NCI-H2227 (cell line): Measurements from ENCODE around the gene NCOA3.

ENCODE experiments used
- DNase-seq: peaks from one replicate; lab custom pipeline; 2025; ENCODE audit not compliant: unreplicated experiment; lab: John Stamatoyannopoulos, UW

Gene NCOA3

DNA sequence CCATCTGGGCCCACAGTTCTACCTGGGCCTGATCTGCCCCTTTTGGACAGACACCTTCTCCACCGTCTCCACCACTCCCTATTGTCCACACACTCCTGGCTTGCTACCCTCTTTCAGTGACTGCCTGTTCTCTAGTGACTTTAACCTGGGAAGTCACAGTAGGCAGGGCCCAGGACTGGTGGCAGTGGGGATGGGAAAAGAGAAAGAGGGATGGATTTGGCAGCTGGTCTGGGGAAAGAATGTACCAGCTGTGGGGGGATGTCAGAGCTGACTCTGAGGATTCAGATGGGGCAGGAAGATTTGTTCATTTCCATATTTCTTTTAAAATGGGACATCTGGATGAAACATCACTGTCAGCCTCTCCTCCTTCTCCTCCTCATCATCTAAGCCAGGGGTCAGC is 198.1 kb downstream of the NCOA3 start:
- DNase-seq, result no peak

DNA sequence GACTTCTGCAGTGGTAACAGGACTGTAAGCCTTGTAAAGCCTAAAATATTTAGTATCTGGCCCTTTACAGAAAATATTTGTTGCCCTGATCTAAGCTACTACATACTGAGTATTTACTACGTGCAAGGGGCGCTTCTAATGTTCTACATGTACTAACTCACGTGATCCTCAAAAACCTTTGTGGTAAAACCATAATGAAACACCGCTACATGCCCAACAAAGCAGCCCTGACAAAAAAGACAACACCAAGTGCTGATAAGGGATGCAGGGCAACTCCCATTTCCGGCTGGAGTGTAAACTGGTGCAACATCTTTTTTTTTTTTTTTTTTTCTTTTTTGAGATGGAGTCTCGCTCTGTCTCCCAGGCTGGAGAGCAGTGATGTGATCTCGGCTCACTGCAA is 198.6 kb downstream of the NCOA3 start:
- no peak for DNase-seq

- DNase-seq, result no peak
These were observed 199.9 kb downstream of the NCOA3 start for GRCh38 chr20:47701612-47702011.

DNA sequence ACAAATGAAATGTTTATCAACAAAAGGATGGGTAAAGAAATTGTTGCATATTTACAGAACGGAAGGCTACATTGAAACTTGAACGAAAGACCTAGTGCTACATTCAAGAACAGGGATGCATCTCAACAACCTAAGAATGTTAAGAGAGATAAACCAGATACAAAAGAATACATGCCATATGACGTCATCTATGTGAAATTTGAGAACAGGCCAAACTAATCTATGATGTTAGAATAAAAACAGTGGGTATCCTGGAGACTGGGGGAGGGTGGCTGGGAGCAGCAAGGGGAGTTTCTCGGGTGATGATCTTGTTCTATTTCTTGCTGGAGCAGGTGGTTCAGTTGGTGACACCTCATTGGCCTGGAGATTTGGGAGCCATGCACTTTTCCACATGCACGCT is 202.1 kb downstream of the NCOA3 start:
- no peak for DNase-seq

DNA sequence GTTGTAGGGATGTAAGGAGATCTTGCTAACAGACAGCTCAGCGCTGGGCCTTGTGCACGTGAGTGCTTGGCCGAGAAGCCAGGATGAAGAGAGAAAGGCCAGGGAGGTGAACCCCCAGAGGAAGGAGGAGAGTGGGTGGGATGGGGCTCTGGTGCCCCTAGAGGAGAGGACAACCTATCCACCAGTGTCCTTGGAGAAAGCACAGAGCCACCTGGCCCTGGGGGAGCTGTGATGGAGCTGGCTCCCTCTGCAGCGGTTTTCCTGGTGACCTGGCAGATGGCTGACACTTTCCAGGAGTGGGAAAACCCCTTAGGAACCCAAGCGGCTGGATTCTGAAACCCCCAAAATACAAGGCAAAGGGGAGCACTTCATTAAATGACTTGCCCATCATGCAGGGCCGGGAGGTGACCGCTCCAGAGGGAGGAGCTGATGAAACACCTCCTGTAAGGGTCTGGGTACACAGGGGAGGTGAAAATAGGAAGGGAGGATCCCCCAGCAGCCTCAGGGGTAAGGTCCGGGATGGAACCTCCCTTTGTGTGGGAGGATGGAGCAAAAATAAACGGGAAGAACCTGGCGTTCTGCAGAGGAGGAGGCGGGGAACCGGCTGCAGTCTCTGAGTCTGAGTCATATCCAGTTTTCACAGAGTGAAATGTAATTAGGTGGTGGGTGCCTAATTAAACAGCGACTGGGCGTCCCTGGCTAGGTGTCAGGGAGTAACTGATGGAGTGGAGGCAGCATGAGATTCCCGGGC is 203.2 kb downstream of the NCOA3 start:
- DNase-seq, result no peak

DNA sequence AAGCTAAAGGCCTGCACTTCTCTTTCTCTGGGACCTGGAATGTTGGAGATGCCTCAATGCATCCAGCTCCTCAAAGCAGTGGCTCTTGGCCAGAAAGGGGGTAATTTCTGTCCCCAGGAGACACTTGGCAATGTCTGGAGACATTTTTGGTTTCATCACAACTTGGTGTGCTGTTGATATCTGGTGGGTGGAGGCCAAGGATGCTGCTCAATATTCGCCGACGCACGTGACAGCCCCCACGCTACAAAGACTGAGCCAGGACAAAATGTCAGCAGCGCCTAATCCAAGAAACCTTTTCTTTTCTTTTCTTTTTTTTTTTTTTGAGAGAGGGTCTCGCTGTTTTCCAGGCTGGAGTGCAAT is 203.8 kb downstream of the NCOA3 start:
- no peak for DNase-seq

GRCh38 chr20:47706345-47706744 is 204.7 kb downstream of the NCOA3 start:
- DNase-seq, result no peak
